Brain pericyte (primary cell): ENCODE data around the gene TRUB2.
A peak's percentile ranks its signal among the peaks of the same experiment; 100 is the strongest.

Source experiments
- DNase-seq: peaks from one replicate; pipeline ENCODE4 v3.0.0-alpha.2; 2012; ENCODE audit warnings: low read depth, low spot score

The TRUB2 gene

GRCh38 chr9:128322404-128323211 lies at the start of gene TRUB2, which contains the start of gene COQ4:
TSS of gene TRUB2 (minus strand) at chr9:128322447. CDS start at chr9:128322408, 39 bp downstream.
TSS of gene COQ4 (plus strand) at chr9:128322839. CDS start at chr9:128322859, 20 bp downstream.
- peak; percentile 93 for DNase-seq

GRCh38 chr9:128371630-128372117 lies 49.4 kb upstream of the TRUB2 start:
- no peak for DNase-seq

GRCh38 chr9:128370752-128371629 lies 48.7 kb upstream of the TRUB2 start, which contains the start of gene URM1:
TSS of gene URM1 (plus strand) at chr9:128371374. CDS start at chr9:128371381, 7 bp downstream.
- peak; percentile 84 for DNase-seq

GRCh38 chr9:128370367-128370751 lies 48.1 kb upstream of the TRUB2 start:
- DNase-seq = no peak

- DNase-seq = no peak
Measured at GRCh38 chr9:128369024-128369706, 46.9 kb upstream of the TRUB2 start.

GRCh38 chr9:128365525-128365924 lies 43.3 kb upstream of the TRUB2 start:
- no peak for DNase-seq

GRCh38 chr9:128362774-128363173 lies 40.5 kb upstream of the TRUB2 start:
- DNase-seq = no peak

GRCh38 chr9:128361986-128362646 lies 39.9 kb upstream of the TRUB2 start:
- peak; percentile 42 for DNase-seq

GRCh38 chr9:128361296-128361985 lies 39.2 kb upstream of the TRUB2 start:
- DNase-seq = no peak

GRCh38 chr9:128360826-128361225 lies 38.6 kb upstream of the TRUB2 start:
- DNase-seq = no peak

GRCh38 chr9:128358861-128359260 lies 36.6 kb upstream of the TRUB2 start:
- DNase-seq = no peak

- no peak for DNase-seq
Measured at GRCh38 chr9:128358090-128358489, 35.8 kb upstream of the TRUB2 start.

- DNase-seq = no peak
Measured at GRCh38 chr9:128355451-128355850, 33.2 kb upstream of the TRUB2 start.

GRCh38 chr9:128349772-128350171 lies 27.5 kb upstream of the TRUB2 start:
- DNase-seq = no peak

GRCh38 chr9:128349125-128349524 lies 26.9 kb upstream of the TRUB2 start:
- DNase-seq = no peak

GRCh38 chr9:128344931-128345605 lies 22.8 kb upstream of the TRUB2 start:
- DNase-seq = no peak

GRCh38 chr9:128343855-128344254 lies 21.6 kb upstream of the TRUB2 start:
- no peak for DNase-seq

GRCh38 chr9:128342971-128343680 lies 20.9 kb upstream of the TRUB2 start:
- no peak for DNase-seq

GRCh38 chr9:128341435-128341849 lies 19.2 kb upstream of the TRUB2 start:
- DNase-seq = no peak
